Central memory CD4-positive, alpha-beta T cell (primary cell): ENCODE data around the gene MUC5AC.

Experiments used
- DNase-seq: peaks from one replicate; pipeline ENCODE4 v3.0.0; 2022

The MUC5AC gene

DNA sequence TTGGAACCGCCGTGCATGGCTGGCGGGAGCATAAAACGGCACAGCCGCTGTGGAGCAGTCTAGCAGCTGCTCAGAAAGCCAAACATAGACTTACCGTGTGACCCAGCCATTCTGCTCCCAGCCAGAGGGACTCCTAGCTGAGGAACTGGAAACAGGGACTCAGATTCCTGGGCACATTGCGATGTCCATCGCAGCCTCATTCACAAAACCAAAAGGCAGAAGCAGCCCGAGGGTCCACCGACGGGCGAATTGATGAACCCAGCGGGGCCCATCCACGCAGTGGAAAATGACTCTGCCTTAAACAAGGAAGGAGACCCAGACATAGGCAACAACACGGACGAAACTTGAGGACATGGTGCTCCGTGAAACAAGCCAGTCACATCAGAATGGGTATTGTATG, 59.4 kb downstream of the MUC5AC start:
- no peak for DNase-seq

GRCh38 chr11:1218256-1218787, 60.6 kb downstream of the MUC5AC start:
- no peak for DNase-seq

DNA sequence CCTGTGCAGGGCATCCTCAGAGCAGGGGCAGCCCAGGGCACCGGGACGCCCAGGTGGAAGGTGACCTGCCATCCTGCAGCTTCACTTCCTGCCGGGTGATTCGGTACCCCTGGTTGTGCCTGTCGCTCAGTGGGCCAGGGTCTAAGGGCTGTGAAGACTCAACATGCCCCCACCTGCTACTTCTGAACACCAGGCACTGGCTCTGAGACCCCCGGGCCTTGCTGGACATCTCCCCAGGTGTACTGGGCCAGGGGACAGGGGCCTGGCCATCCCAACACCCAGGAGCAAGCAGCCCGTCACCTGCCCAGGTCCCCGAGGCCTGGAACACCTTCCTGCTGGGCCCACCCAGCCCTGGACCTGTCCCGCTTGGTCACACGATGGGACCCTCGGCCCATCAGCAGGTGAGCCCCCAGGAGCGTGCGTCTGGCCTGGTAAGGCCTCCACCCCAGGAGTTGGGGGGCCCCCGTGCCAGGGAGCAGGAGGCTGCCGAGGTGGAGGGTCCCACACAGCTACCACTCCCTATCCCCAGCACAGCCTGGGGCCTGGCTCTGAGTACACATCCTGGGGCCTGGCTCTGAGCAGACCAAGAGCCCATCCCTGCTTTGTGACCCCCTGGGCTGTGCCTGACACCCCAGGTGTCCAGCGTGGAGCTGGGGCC, 61.2 kb downstream of the MUC5AC start:
- DNase-seq: no peak

GRCh38 chr11:1219446-1219833, 61.7 kb downstream of the MUC5AC start:
- no peak for DNase-seq

GRCh38 chr11:1219834-1220815, 62.4 kb downstream of the MUC5AC start:
- no peak for DNase-seq

GRCh38 chr11:1220941-1221721, 63.4 kb downstream of the MUC5AC start:
- no peak for DNase-seq

DNA sequence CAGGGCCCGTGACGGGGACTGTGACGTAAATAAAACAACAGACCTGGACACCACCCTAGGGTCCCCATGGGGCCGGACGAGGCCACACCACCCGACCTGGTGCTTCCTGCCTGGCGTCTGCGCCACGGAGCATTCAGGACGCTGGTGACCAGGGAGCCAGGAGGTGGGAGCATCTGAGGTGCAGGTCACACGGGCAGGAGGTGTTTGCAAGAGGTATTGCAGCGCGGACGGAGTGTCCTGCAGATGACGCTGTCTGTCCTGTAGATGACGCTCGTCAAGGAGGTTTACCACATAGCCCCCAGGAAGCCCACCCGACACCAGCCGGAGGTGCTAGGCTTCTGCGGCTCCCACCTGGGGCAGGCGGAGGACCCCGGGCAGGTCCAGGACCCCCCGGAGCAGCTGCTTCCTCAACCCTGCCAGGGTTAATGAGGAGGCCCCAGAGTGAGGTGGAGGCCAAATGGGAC, 64.1 kb downstream of the MUC5AC start:
- DNase-seq: no peak

GRCh38 chr11:1222491-1223345, 65.0 kb downstream of the MUC5AC start, which contains the start of gene MUC5B:
TSS of gene MUC5B (plus strand) at chr11:1223066. CDS start at chr11:1223124, 58 bp downstream.
- no peak for DNase-seq

DNA sequence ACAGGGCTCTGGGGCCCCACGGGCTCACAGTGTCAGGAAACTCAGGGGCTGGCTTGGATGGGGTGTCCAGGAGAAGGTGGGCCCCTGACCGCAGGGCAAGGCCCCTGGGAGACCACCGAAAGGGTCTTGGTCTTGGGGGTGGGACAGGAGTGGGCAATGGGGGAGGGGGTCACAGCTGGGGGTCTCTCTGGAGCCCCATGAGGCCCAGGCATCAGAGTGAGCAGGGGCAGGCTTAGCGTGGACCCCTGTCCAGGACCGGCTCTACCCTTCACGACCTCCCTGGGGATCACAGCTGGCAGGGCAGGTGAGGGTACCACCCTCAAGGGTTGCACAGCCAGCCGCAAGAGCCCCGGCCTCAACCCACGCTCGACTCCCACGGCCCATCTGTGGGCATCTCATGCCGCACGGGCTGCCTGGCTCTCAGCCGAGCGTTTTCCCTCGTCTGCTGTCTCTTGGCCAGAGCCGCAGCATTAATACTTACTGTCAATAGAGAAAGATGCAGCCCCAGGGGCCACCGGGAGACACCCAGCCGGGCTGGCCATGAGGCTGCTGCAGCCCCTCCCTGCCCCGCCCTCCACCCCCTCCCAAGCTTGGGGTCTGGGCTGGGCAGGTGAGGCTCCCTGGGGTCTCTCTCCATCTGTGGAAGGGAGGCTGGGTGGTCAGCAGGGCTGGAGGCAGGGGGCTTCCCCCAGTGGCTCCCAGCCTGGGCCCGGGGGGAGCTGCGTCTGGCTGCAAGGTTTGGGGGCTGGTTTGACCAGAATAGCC, 65.8 kb downstream of the MUC5AC start:
- no peak for DNase-seq

GRCh38 chr11:1224111-1224490, 66.3 kb downstream of the MUC5AC start:
- no peak for DNase-seq

DNA sequence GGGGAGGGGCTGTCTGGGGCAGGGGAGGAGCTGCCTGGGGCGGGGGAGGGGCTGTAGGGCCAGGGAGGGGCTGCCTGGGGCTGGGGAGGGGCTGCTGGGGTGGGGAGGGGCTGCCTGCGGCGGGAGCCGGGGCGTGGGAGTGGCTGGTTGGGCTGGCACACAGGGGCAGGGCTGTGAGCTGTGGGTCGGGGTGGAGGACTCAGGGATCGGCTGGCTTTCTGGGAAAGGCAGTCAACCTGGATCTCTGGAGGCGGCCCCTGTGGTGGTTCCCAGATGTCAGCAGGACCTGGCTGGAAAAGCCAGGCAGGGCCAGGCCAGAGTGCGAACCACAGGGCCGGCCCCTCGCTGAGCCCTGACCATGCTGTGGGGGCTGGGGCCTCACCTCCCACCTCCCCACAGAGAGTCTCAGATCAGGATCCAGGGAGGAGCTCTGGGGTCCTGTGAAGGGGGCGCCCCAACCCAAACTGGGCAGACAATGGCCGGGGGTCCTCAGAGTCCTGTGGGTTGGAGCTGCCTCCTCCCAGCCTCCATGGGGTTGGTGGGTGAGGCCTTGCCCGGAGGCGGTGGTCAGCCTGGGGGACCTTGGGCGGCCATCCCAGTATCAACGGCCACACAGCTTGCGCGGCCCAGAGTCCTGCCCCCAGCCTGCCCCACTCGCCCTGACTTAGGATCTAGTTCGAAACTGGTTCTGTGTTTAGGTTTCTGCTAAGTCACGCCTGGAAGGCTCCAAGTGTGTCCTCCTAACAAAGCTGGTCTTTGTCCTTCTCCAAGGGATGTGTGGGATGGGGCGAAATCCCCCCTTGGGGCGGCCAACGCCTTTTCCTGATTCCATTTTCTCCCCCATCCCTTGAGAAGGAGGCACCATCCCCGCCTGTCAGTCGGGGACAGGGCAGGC, 67.0 kb downstream of the MUC5AC start:
- no peak for DNase-seq

- DNase-seq: no peak
Measured at GRCh38 chr11:1225386-1226225, 67.9 kb downstream of the MUC5AC start.

GRCh38 chr11:1226226-1226985, 68.7 kb downstream of the MUC5AC start:
- DNase-seq: no peak

DNA sequence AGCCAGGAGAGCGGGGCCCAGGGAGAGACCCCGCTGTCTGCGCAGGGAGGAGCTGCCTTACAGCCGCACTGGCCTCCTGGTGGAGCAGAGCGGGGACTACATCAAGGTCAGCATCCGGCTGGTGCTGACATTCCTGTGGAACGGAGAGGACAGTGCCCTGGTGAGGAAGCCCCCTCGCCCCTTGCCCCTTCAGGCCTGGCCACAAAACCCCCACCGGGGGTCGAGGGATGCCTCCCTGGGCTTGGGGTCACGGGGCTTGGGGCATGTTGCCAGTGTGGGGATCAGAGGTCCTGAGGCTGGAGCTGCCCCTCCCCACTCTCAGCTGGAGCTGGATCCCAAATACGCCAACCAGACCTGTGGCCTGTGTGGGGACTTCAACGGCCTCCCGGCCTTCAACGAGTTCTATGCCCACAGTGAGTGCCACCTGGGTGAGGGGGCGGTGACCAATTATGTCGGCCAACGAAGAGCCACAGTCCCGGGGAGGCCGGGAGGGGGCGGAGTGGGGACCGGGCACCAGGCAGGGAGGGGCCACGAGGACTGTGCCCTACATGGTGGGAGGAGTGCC, 69.3 kb downstream of the MUC5AC start:
- no peak for DNase-seq

DNA sequence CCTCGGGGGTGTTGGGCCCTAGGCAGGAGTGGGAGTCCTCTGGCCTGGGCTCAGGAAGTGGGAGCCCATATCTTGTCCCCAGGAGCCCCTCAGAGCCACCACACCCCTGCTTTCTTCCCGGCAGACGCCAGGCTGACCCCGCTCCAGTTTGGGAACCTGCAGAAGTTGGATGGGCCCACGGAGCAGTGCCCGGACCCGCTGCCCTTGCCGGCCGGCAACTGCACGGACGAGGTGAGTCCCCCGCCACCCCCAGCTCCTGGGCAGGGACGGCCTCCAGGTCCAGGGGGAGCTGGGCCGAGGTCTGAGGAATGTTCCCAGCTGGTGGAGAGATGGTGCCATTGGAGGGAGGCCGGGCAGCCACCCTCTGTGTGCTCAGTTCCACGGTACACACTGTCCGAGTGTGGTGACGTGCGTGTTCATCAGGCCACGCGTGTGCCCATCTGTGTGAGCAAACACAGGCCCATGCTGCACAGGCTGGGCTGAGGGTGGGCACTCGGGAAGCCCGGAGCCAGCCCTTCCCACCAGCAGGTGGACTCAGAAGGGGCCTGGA, 69.9 kb downstream of the MUC5AC start:
- no peak for DNase-seq

DNA sequence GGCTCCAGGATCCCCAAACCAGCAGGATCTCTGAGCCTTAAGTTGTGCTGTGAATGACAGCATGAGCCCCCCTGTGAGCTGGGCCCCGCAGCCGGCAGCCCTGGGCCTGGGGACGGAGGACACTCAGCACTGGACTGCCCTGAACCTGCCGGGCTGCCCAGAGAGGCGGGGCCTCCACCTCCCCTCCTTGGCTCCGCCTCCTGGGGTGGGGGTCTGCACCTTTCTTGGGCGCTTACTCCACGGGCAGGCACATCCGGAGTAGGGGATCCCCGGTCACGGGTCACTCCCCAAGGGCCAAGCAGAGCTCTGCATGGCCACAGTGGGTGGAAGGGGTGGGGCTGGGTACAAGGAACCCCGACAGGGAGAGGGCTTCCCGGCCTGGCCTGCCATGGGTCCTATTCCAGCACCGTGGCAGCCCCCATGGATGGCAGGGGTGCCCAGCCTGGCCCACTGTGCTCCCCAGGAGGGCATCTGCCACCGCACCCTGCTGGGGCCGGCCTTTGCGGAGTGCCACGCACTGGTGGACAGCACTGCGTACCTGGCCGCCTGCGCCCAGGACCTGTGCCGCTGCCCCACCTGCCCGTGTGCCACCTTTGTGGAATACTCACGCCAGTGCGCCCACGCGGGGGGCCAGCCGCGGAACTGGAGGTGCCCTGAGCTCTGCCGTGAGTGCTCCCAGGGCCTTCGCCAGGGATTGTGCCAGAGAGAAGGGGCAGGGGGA, 70.5 kb downstream of the MUC5AC start:
- no peak for DNase-seq
